ENCODE measurements around the gene GKAP1.

DNA sequence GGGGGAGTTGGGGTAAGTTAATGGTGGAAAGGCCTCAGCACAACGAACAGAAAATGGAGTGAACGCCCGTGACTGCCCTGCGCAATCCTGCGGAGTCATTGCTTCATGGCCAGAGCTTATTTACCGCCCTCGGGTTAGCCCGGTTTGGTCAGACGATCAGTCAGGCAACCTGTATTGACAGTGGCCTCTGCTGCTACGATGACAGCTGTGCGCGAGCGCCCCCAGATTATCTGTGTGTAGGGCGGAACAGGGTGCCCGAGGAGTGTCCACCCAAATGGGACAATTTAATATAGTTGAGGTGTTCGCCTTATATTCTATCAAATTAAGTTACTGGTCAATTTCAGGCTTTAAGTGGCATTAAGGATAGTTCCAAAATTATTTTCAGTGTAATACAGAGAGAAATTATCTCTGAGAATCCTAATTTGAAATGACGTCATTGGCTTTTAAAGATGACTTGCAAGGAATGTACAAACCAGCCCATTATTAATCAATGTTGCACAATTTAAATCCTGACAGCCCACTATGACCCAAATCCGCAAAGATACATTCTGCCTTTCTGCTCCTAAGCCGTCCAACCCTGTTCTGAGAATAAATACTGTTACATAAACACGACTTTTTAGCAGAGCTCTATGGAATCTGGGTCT, 108.9 kb downstream of the GKAP1 start:
- no peak for TF ChIP-seq POLR2A (IDR thresholded peaks at IDR 0.05)
- TF ChIP-seq CTCF (IDR thresholded peaks at IDR 0.05): peak in 3 of 6 experiments; percentile 13 to 29 (median 21)
